ENCODE results near the gene CHAMP1. TPM values are rescaled to one million over a fixed set of nuclear protein-coding genes. Genes with fewer than 3 reads are reported as not detected.
"Not testable (repeated sequence)": the region's sequence is repeated elsewhere in the genome, so short reads cannot be mapped to it uniquely, and the experiment has no call there.

Gene CHAMP1
- total RNA-seq, 1 donor from 2014 or later, result 25.0 TPM

DNA sequence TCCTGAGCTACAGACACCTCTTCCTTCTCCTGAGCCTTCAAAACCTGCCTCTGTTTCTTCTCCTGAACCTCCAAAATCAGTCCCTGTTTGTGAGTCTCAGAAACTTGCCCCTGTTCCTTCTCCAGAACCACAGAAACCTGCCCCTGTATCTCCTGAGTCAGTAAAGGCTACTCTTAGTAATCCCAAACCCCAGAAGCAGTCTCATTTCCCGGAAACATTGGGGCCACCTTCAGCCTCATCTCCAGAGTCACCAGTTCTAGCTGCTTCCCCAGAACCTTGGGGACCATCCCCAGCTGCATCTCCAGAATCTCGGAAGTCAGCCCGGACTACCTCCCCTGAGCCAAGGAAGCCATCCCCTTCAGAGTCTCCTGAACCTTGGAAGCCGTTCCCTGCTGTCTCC is 10.0 kb downstream of the CHAMP1 start:
- Mint-ChIP-seq H3K4me1 (ENCODE audit: low read depth) (peaks cover 21% of the 10 kb centered on the region), H3K27me3 (ENCODE audit: low read depth) (no peaks in the 10 kb centered on the region), H3K9me3 (ENCODE audit: low read depth) (peaks cover 2% of the 10 kb centered on the region), H3K4me3 (ENCODE audit: unreplicated experiment) (no peak overlapping the region), H3K36me3 (ENCODE audit: low read depth) (peaks cover 38% of the 10 kb centered on the region), H3K27ac (ENCODE audit: unreplicated experiment) (no peak overlapping the region)
- DNase-seq (ENCODE audit: low spot score), result no peak
- TF ChIP-seq, protein P1, sequence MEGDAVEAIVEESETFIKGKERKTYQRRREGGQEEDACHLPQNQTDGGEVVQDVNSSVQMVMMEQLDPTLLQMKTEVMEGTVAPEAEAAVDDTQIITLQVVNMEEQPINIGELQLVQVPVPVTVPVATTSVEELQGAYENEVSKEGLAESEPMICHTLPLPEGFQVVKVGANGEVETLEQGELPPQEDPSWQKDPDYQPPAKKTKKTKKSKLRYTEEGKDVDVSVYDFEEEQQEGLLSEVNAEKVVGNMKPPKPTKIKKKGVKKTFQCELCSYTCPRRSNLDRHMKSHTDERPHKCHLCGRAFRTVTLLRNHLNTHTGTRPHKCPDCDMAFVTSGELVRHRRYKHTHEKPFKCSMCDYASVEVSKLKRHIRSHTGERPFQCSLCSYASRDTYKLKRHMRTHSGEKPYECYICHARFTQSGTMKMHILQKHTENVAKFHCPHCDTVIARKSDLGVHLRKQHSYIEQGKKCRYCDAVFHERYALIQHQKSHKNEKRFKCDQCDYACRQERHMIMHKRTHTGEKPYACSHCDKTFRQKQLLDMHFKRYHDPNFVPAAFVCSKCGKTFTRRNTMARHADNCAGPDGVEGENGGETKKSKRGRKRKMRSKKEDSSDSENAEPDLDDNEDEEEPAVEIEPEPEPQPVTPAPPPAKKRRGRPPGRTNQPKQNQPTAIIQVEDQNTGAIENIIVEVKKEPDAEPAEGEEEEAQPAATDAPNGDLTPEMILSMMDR (IDR thresholded peaks at IDR 0.05), result no peak

DNA sequence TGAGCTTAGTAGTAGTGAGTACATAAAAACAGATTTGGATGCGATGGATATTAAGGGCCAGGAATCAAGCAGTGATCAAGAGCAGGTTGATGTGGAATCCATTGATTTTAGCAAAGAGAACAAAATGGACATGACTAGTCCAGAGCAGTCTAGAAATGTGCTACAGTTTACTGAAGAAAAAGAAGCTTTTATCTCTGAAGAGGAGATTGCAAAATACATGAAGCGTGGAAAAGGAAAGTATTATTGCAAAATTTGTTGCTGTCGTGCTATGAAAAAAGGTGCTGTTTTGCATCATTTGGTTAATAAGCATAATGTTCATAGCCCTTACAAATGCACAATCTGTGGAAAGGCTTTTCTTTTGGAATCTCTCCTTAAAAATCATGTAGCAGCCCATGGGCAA is 11.4 kb downstream of the CHAMP1 start:
- Mint-ChIP-seq H3K4me1 (ENCODE audit: low read depth) (peaks cover 9% of the 10 kb centered on the region), H3K36me3 (ENCODE audit: low read depth) (peaks cover 36% of the 10 kb centered on the region), H3K4me3 (ENCODE audit: unreplicated experiment) (no peak overlapping the region), H3K27me3 (ENCODE audit: low read depth) (no peaks in the 10 kb centered on the region), H3K27ac (ENCODE audit: unreplicated experiment) (no peak overlapping the region), H3K9me3 (ENCODE audit: low read depth) (peaks cover 2% of the 10 kb centered on the region)
- DNase-seq (ENCODE audit: low spot score), result no peak
- TF ChIP-seq, protein P1 (IDR thresholded peaks at IDR 0.05), result no peak

DNA sequence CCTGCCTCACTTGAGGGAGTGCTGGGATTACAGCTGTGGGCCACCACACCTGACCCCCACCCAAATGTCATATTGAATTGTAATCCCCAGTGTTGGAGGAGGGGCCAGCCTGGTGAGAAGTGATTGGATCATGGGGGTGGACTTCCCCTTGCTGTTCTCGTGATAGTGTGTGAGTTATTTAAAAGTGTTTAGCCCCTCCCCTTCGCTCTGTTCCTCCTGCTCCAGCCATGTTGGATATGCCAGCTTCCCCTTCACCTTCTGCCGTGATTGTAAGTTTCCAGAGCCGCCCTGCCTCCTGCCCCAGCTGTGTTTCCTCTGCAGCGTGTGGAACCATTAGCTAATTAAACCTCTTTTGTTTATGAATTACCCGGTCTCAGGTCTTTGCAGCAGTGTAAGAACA is 13.7 kb downstream of the CHAMP1 start:
- DNase-seq (ENCODE audit: low spot score), result no peak
- Mint-ChIP-seq H3K4me1 (ENCODE audit: low read depth) (peaks cover 4% of the 10 kb centered on the region), H3K27ac (ENCODE audit: unreplicated experiment) (no peak overlapping the region), H3K36me3 (ENCODE audit: low read depth) (peaks cover 25% of the 10 kb centered on the region), H3K9me3 (ENCODE audit: low read depth) (no peaks in the 10 kb centered on the region), H3K27me3 (ENCODE audit: low read depth) (no peaks in the 10 kb centered on the region), H3K4me3 (ENCODE audit: unreplicated experiment) (no peak overlapping the region)
- TF ChIP-seq, protein P1 (IDR thresholded peaks at IDR 0.05), result no peak

DNA sequence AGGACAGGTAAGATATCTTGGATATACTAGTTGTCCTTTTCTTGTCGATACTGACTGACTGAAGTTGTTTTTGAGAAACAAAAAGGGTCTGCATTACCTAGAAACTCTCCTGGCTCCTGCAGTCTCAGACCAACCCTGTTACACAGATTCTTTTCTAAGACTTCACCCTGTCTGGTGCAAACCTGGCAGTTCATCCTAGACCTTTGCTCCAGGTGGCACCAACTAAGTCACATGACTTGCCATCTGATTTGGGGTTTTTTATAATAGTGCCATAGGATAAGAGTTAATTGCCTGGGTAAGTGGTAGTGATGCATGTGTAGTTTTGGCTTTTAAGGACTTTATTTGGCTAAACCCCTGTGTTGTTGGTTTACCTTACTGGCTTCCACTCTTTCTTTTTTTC is 14.3 kb downstream of the CHAMP1 start:
- H3K4me1 Mint-ChIP-seq (ENCODE audit: low read depth), result peaks cover 4% of the 10 kb centered on the region
- no peaks in the 10 kb centered on the region for H3K27me3 Mint-ChIP-seq (ENCODE audit: low read depth)
- H3K4me3 Mint-ChIP-seq (ENCODE audit: unreplicated experiment), result no peak overlapping the region
- no peaks in the 10 kb centered on the region for H3K9me3 Mint-ChIP-seq (ENCODE audit: low read depth)
- no peak for DNase-seq (ENCODE audit: low spot score)
- peaks cover 23% of the 10 kb centered on the region for H3K36me3 Mint-ChIP-seq (ENCODE audit: low read depth)
- TF ChIP-seq, protein P1 (IDR thresholded peaks at IDR 0.05), result no peak
- H3K27ac Mint-ChIP-seq (ENCODE audit: unreplicated experiment), result no peak overlapping the region

DNA sequence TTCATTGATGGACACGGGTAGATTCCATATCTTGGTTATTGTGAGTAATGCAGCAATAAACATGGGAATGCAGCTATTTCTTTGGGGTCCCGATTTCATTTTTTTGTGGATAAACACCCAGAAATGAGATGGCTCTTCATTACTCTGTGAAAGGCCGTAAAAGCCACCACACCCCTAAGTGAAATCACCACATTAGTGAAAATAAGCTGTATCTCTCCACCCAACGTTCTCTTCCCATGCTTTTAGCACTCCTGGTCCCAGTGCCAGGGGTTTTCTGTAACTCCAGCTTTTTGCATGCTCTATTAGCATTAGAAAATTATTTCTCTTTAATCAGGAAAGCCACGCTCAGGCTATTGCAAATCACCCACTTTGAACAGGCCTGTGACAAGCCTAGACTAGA is 15.8 kb downstream of the CHAMP1 start:
- DNase-seq (ENCODE audit: low spot score), result no peak
- H3K9me3 Mint-ChIP-seq (ENCODE audit: low read depth), result no peaks in the 10 kb centered on the region
- H3K27ac Mint-ChIP-seq (ENCODE audit: unreplicated experiment), result no peak overlapping the region
- H3K27me3 Mint-ChIP-seq (ENCODE audit: low read depth), result no peaks in the 10 kb centered on the region
- H3K4me1 Mint-ChIP-seq (ENCODE audit: low read depth), result peaks cover 4% of the 10 kb centered on the region
- TF ChIP-seq, protein P1 (IDR thresholded peaks at IDR 0.05), result no peak
- H3K4me3 Mint-ChIP-seq (ENCODE audit: unreplicated experiment), result no peak overlapping the region
- H3K36me3 Mint-ChIP-seq (ENCODE audit: low read depth), result peaks cover 10% of the 10 kb centered on the region

DNA sequence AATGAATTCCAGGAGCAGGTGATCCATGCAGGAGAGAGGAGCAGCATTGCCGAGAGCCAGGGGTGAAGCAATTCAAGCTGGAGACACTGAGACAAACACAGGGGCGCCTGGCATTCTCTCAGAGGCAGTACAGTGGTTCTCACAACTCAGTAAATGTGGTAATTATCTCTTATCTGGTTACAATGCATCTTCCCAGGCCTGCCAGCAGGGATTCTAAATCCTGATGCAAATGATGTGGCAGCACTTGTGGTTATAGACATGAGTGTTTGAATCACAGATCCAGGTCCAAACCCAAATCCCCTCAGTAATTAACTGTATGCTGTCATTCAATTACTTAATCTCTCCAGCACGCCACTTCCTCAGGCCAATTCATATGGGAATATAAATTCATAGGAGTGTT is 19.6 kb downstream of the CHAMP1 start:
- not testable (repeated sequence) for H3K4me1 Mint-ChIP-seq (ENCODE audit: low read depth); H3K27ac Mint-ChIP-seq (ENCODE audit: unreplicated experiment); H3K9me3 Mint-ChIP-seq (ENCODE audit: low read depth); H3K36me3 Mint-ChIP-seq (ENCODE audit: low read depth); H3K4me3 Mint-ChIP-seq (ENCODE audit: unreplicated experiment); H3K27me3 Mint-ChIP-seq (ENCODE audit: low read depth); DNase-seq (ENCODE audit: low spot score)
